PC-3 (cell line): ENCODE measurements around the gene C19orf47.

Experiments
- EZH2 ChIP-seq: fragments of 300-600 bp; sonication (generic); IDR thresholded peaks from one replicate; pipeline ENCODE4 v1.6.1; 2017; ENCODE audit warnings: antibody characterized with exemption, mild to moderate bottlenecking, low read length; ENCODE audit not compliant: unreplicated experiment
- TF ChIP-seq, protein P1 (sequence below): fragments of 300-600 bp; sonication (generic); conservative IDR thresholded peaks from 2 replicates; pipeline ENCODE4 v1.5.1; 2017; ENCODE audit warnings: antibody characterized with exemption, low read depth, mild to moderate bottlenecking, low read length

GRCh38 chr19:40326201-40326600, 22.0 kb downstream of the C19orf47 start:
- TF ChIP-seq, protein P1, sequence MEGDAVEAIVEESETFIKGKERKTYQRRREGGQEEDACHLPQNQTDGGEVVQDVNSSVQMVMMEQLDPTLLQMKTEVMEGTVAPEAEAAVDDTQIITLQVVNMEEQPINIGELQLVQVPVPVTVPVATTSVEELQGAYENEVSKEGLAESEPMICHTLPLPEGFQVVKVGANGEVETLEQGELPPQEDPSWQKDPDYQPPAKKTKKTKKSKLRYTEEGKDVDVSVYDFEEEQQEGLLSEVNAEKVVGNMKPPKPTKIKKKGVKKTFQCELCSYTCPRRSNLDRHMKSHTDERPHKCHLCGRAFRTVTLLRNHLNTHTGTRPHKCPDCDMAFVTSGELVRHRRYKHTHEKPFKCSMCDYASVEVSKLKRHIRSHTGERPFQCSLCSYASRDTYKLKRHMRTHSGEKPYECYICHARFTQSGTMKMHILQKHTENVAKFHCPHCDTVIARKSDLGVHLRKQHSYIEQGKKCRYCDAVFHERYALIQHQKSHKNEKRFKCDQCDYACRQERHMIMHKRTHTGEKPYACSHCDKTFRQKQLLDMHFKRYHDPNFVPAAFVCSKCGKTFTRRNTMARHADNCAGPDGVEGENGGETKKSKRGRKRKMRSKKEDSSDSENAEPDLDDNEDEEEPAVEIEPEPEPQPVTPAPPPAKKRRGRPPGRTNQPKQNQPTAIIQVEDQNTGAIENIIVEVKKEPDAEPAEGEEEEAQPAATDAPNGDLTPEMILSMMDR = no peak
- TF ChIP-seq EZH2 = no peak
